GM21515 (cell line): Measurements from ENCODE around the gene IGDCC3.
A peak's percentile ranks its signal among the peaks of the same experiment; 100 is the strongest.

Experiments used
- ATAC-seq: cut with Tn5 transposase; IDR thresholded peaks from one replicate; pipeline ENCODE4 v1.9.1; 2021; ENCODE audit not compliant: unreplicated experiment

IGDCC3 gene

GRCh38 chr15:65377976-65378366 lies at the start of gene IGDCC3:
Gene IGDCC3 (minus strand): TSS chr15:65378002. CDS start chr15:65377788, 214 bp downstream.
- ATAC-seq: no peak

- ATAC-seq: no peak
These were observed 48.5 kb upstream of the IGDCC3 start for GRCh38 chr15:65426216-65426853.

- ATAC-seq: no peak
These were observed 46.9 kb upstream of the IGDCC3 start for GRCh38 chr15:65424683-65425082.

- no peak for ATAC-seq
These were observed 46.3 kb upstream of the IGDCC3 start for GRCh38 chr15:65423976-65424679.

GRCh38 chr15:65423150-65423975 lies 45.6 kb upstream of the IGDCC3 start:
- no peak for ATAC-seq

- ATAC-seq: no peak
These were observed 43.8 kb upstream of the IGDCC3 start for GRCh38 chr15:65421360-65422215.

GRCh38 chr15:65420975-65421359 lies 43.2 kb upstream of the IGDCC3 start:
- ATAC-seq: no peak

GRCh38 chr15:65418596-65418995 lies 40.8 kb upstream of the IGDCC3 start:
- no peak for ATAC-seq

- ATAC-seq: no peak
These were observed 39.1 kb upstream of the IGDCC3 start for GRCh38 chr15:65416845-65417416.

- ATAC-seq: no peak
These were observed 37.2 kb upstream of the IGDCC3 start for GRCh38 chr15:65414841-65415621.

- ATAC-seq: no peak
These were observed 36.0 kb upstream of the IGDCC3 start for GRCh38 chr15:65413760-65414144.

- ATAC-seq: no peak
These were observed 35.4 kb upstream of the IGDCC3 start for GRCh38 chr15:65413051-65413759.

GRCh38 chr15:65412556-65412955 lies 34.8 kb upstream of the IGDCC3 start:
- no peak for ATAC-seq

- ATAC-seq: no peak
These were observed 33.8 kb upstream of the IGDCC3 start for GRCh38 chr15:65411465-65412071.

GRCh38 chr15:65410972-65411371 lies 33.2 kb upstream of the IGDCC3 start:
- ATAC-seq: no peak

GRCh38 chr15:65410036-65410435 lies 32.2 kb upstream of the IGDCC3 start:
- ATAC-seq: no peak

GRCh38 chr15:65409036-65409631 lies 31.3 kb upstream of the IGDCC3 start:
- peak; percentile 65 for ATAC-seq

- no peak for ATAC-seq
These were observed 30.7 kb upstream of the IGDCC3 start for GRCh38 chr15:65408324-65409035.
